Measurements from ENCODE around the gene SNCA.

GRCh38 chr4:89716893-89717292 is 120.1 kb downstream of the SNCA start:
- TF ChIP-seq RARB (CRISPR knock-in tag; IDR thresholded peaks at IDR 0.05) (no peak), TSHZ2 (CRISPR knock-in tag; IDR thresholded peaks at IDR 0.05) (no peak), ZFP3 (CRISPR knock-in tag; IDR thresholded peaks at IDR 0.05) (no peak), OSR1 (CRISPR knock-in tag; IDR thresholded peaks at IDR 0.05) (no peak), ARNTL (CRISPR knock-in tag; IDR thresholded peaks at IDR 0.05; ENCODE audit: borderline replicate concordance, low read depth) (no peak), SNAI2 (CRISPR knock-in tag; IDR thresholded peaks at IDR 0.05) (no peak), GLIS3 (CRISPR knock-in tag; IDR thresholded peaks at IDR 0.05) (no peak), ESRRG (CRISPR knock-in tag; IDR thresholded peaks at IDR 0.05) (no peak), ZNF565 (CRISPR knock-in tag; conservative IDR thresholded peaks at IDR 0.05; ENCODE audit: low read depth) (no peak), PATZ1 (CRISPR knock-in tag; IDR thresholded peaks at IDR 0.05; ENCODE audit: borderline replicate concordance) (no peak)

Data from SK-N-SH treated with all-trans-retinoic acid at 6 μM for 48 hours (cell line).